H1 (cell line): ENCODE measurements around the gene RAB8B. TPM values are rescaled to one million over a fixed set of nuclear protein-coding genes. Genes with fewer than 3 reads are reported as not detected.
A peak's percentile ranks its signal among the peaks of the same experiment; 100 is the strongest.

Source experiments
- CTCF ChIA-PET: fragments of 300-600 bp; sonication (Branson Sonifier 250); formaldehyde crosslinking; loops from one replicate; lab custom pipeline; 2021; ENCODE audit not compliant: partially characterized antibody; lab: Charles Lee
- POLR2A ChIA-PET: fragments of 300-600 bp; sonication (Branson Sonifier 250); formaldehyde crosslinking; loops from one replicate; lab custom pipeline; 2021; ENCODE audit warnings: inconsistent platforms; ENCODE audit not compliant: partially characterized antibody; lab: Charles Lee
- DNase-seq, 2 experiments: peaks; one replicate each; pipeline versions ENCODE4 v3.0.0 to v3.0.0-alpha.2; 2010 to 2022; ENCODE audit warnings: low spot score in 2 of 2, low read depth in 1 of 2, mixed read lengths in 1 of 2
- FAIRE-seq: peaks from 2 replicates; lab custom pipeline; 2011; peaks lifted over from hg19 to GRCh38; lab: Jason Lieb, UNC
- H2AFZ ChIP-seq: 2 replicates; pipeline ENCODE4 v1.8.1; 2012; ENCODE audit warnings: low read length, inconsistent platforms
- H2AK5ac ChIP-seq: 2 replicates; pipeline ENCODE4 v1.6.1; 2013; ENCODE audit warnings: low read depth, low read length
- H2BK120ac ChIP-seq: replicated peaks from 2 replicates; pipeline ENCODE3; 2013; ENCODE audit warnings: low read depth, low read length, inconsistent platforms
- H2BK12ac ChIP-seq: 2 replicates; pipeline ENCODE4 v1.6.1; 2013; ENCODE audit warnings: low read depth, low read length
- H2BK15ac ChIP-seq: 2 replicates; pipeline ENCODE4 v1.6.1; 2013; ENCODE audit warnings: low read length
- H2BK20ac ChIP-seq: 2 replicates; pipeline ENCODE4 v1.6.1; 2013; ENCODE audit warnings: low read length
- H2BK5ac ChIP-seq: 2 replicates; pipeline ENCODE4 v1.6.1; 2013; ENCODE audit warnings: low read depth, low read length
- H3K14ac ChIP-seq: 2 replicates; pipeline ENCODE4 v1.6.1; 2013; ENCODE audit warnings: inconsistent platforms; ENCODE audit not compliant: insufficient read length
- H3K18ac ChIP-seq: 2 replicates; pipeline ENCODE4 v1.6.1; 2013; ENCODE audit warnings: low read length; ENCODE audit errors: extremely low read depth
- H3K23ac ChIP-seq: 2 replicates; pipeline ENCODE4 v1.6.1; 2013; ENCODE audit warnings: inconsistent platforms; ENCODE audit not compliant: insufficient read length
- H3K23me2 ChIP-seq: 2 replicates; pipeline ENCODE4 v1.6.1; 2013; ENCODE audit warnings: low read depth, low read length
- H3K27ac ChIP-seq: 2 replicates; pipeline ENCODE4 v1.6.1; 2011; ENCODE audit warnings: low read depth, low read length, inconsistent platforms
- H3K27me3 ChIP-seq, 4 experiments: replicated peaks in 1 of 4; 1 replicate in 1 of 4; 2 replicates in 3 of 4; pipeline versions ENCODE4 v1.6.1 to v1.8.1; 2011 to 2013; ENCODE audit warnings: low read length in 3 of 4, mild to moderate bottlenecking in 3 of 4, inconsistent platforms in 2 of 4, mixed read lengths in 2 of 4, moderate library complexity in 1 of 4; ENCODE audit not compliant: control insufficient read depth in 3 of 4, insufficient read depth in 3 of 4; ENCODE audit errors: extremely low read depth in 1 of 4
- H3K36me3 ChIP-seq, 4 experiments: 2 replicates each; pipeline versions ENCODE4 v1.6.1 to v1.8.1; 2011 to 2013; ENCODE audit warnings: mild to moderate bottlenecking in 4 of 4, low read length in 3 of 4, moderate library complexity in 2 of 4, control low read depth in 1 of 4, inconsistent platforms in 1 of 4; ENCODE audit not compliant: insufficient read depth in 4 of 4, control insufficient read depth in 2 of 4
- H3K4ac ChIP-seq: replicated peaks from 2 replicates; pipeline ENCODE3; 2013; ENCODE audit warnings: low read length, low read depth, mixed read lengths, inconsistent platforms; ENCODE audit not compliant: insufficient read length
- H3K4me1 ChIP-seq, 4 experiments: replicated peaks in 1 of 4; 1 replicate in 1 of 4; 2 replicates in 3 of 4; pipeline versions ENCODE4 v1.6.1 to v1.8.1; 2011 to 2013; ENCODE audit warnings: low read length in 3 of 4, inconsistent platforms in 2 of 4, mixed read lengths in 1 of 4; ENCODE audit not compliant: insufficient read depth in 4 of 4, control insufficient read depth in 3 of 4
- H3K4me2 ChIP-seq, 2 experiments: 2 replicates each; pipeline versions ENCODE4 v1.6.1 to v1.8.1; 2011 to 2013; ENCODE audit warnings: low read depth in 2 of 2, low read length in 2 of 2, control low read depth in 1 of 2, inconsistent platforms in 1 of 2, mild to moderate bottlenecking in 1 of 2; ENCODE audit not compliant: insufficient read depth in 1 of 2
- H3K4me3 ChIP-seq, 4 experiments: fragments of 200-600, 300-600 bp in 1 of 4; sonication (generic), shearing (Covaris generic), sonication (Bioruptor Twin) in 1 of 4; 2 replicates each; pipeline versions ENCODE4 v1.5.1 to v1.8.1; 2011 to 2016; ENCODE audit warnings: low read length in 4 of 4, low read depth in 3 of 4, control low read depth in 2 of 4, inconsistent platforms in 2 of 4, mild to moderate bottlenecking in 2 of 4, mixed read lengths in 1 of 4, moderate library complexity in 1 of 4; ENCODE audit not compliant: insufficient read depth in 2 of 4; ENCODE audit errors: extremely low read depth in 1 of 4
- H3K56ac ChIP-seq: replicated peaks from 2 replicates; pipeline ENCODE3; 2013; ENCODE audit warnings: low read depth, mild to moderate bottlenecking, mixed read lengths, low read length, inconsistent platforms; ENCODE audit not compliant: insufficient read length
- H3K79me1 ChIP-seq: 2 replicates; pipeline ENCODE4 v1.6.1; 2013; ENCODE audit warnings: low read depth, low read length, control low read depth
- H3K79me2 ChIP-seq, 2 experiments: 2 replicates each; pipeline versions ENCODE4 v1.6.1 to v1.8.1; 2012 to 2013; ENCODE audit warnings: low read length in 2 of 2, mild to moderate bottlenecking in 2 of 2, inconsistent platforms in 1 of 2; ENCODE audit not compliant: insufficient read depth in 2 of 2, control insufficient read depth in 1 of 2
- H3K9ac ChIP-seq, 4 experiments: replicated peaks in 1 of 4; 1 replicate in 1 of 4; 2 replicates in 3 of 4; pipeline versions ENCODE4 v1.6.1 to v1.8.1; 2011 to 2013; ENCODE audit warnings: low read depth in 3 of 4, low read length in 3 of 4, control low read depth in 2 of 4, mild to moderate bottlenecking in 2 of 4, moderate library complexity in 2 of 4, inconsistent platforms in 1 of 4; ENCODE audit errors: extremely low read depth in 1 of 4
- H3K9me3 ChIP-seq, 2 experiments: 2 replicates each; pipeline versions ENCODE4 v1.6.1 to v1.8.1; 2012 to 2013; ENCODE audit warnings: mild to moderate bottlenecking in 2 of 2, moderate library complexity in 2 of 2, control low read depth in 1 of 2, inconsistent platforms in 1 of 2, low read depth in 1 of 2, low read length in 1 of 2, mixed read lengths in 1 of 2; ENCODE audit not compliant: insufficient read depth in 2 of 2
- H4K20me1 ChIP-seq, 2 experiments: replicated peaks in 1 of 2; 2 replicates each; pipeline versions ENCODE3 to v1.8.1; 2011 to 2013; ENCODE audit warnings: inconsistent platforms in 2 of 2, low read length in 2 of 2, mild to moderate bottlenecking in 1 of 2; ENCODE audit not compliant: insufficient read depth in 2 of 2, control insufficient read depth in 1 of 2
- H4K5ac ChIP-seq: 2 replicates; pipeline ENCODE4 v1.6.1; 2013; ENCODE audit warnings: low read length, low read depth, mixed read lengths, inconsistent platforms; ENCODE audit not compliant: insufficient read length
- H4K8ac ChIP-seq: 2 replicates; pipeline ENCODE4 v1.8.0; 2013; ENCODE audit warnings: mild to moderate bottlenecking, moderate library complexity, low read length, inconsistent platforms; ENCODE audit not compliant: insufficient read depth; ENCODE audit errors: extremely low read depth
- H4K91ac ChIP-seq: replicated peaks from 2 replicates; pipeline ENCODE3; 2013; ENCODE audit warnings: low read length, mixed read lengths, inconsistent platforms; ENCODE audit not compliant: insufficient read length
- SP1 ChIP-seq: IDR thresholded peaks from 2 replicates; pipeline ENCODE4 v1.6.1; 2011; ENCODE audit warnings: low read depth, low read length
- WGBS, 2 experiments: shearing (Covaris generic) in 1 of 2; methylation state at CpG; one replicate each; pipeline versions ENCODE4 v1.1.6 to v1.1.7; 2013 to 2015; ENCODE audit warnings: low lambda C conversion rate in 2 of 2, mixed read lengths in 2 of 2, inconsistent platforms in 1 of 2, low coverage in 1 of 2, missing lambda C conversion rate in 1 of 2; ENCODE audit not compliant: insufficient replicate concordance in 2 of 2, insufficient coverage in 1 of 2, insufficient read length in 1 of 2; ENCODE audit errors: extremely low coverage in 1 of 2, missing lambda C conversion rate in 1 of 2; 5-methylcytosine and 5-hydroxymethylcytosine counted together
- long read RNA-seq, 2 experiments: library from RNA in 1 of 2; library from capped mRNA in 1 of 2; stranded (forward); transcript quantifications; one replicate each; pipeline ENCODE4 v2.0.0, GENCODE V29; 2021; ENCODE audit warnings: inconsistent platforms in 1 of 2
- polyA minus RNA-seq, 3 experiments: library from RNA; depleted of rRNA, polyadenylated mRNA; stranded (reverse); fragments of >200 nt; gene quantifications; 1 replicate in 2 of 3; 2 replicates in 1 of 3; pipeline ENCODE4 v1.2.3, GENCODE V29; 2011
- polyA plus RNA-seq, 7 experiments: library from polyadenylated mRNA; depleted of rRNA in 3 of 7; stranded (reverse) in 5 of 7; unstranded in 2 of 7; fragments of >200 nt in 5 of 7; fragments of 200-250 nt in 2 of 7; gene quantifications; 1 replicate in 5 of 7; 2 replicates in 1 of 7; 4 replicates in 1 of 7; pipeline versions ENCODE4 v1.2.1 to v1.2.3, GENCODE V29; 2011 to 2013; ENCODE audit warnings: missing spikeins in 2 of 7, mixed read lengths in 2 of 7
- total RNA-seq: library from RNA; stranded (reverse); fragmentation: NEBNext Ultra II Directional; extraction: Animal tissue kit (Norgen Biotek cat#: 25700); gene quantifications from 2 replicates; pipeline ENCODE4 v1.2.1, GENCODE V29; 2021

The RAB8B gene
- 47.0 and 47.8 TPM in 2 replicates for total RNA-seq
- 6.1 and 9.5 TPM in 2 replicates for polyA plus RNA-seq (2011; rRNA removed)
- 17.9 TPM for polyA plus RNA-seq (2011; cell fraction: cytosol; rRNA removed)
- 5.9 TPM for polyA plus RNA-seq (2011; cell fraction: nucleus; rRNA removed)
- polyA plus RNA-seq (2012, experiment 1 of 2): 19.4 to 42.9 TPM (median 25.0 TPM) in 4 replicates
- 1.6 TPM for polyA plus RNA-seq (2012, experiment 2 of 2)
- 41.2 TPM for polyA plus RNA-seq (2013, experiment 1 of 2)
- 43.0 TPM for polyA plus RNA-seq (2013, experiment 2 of 2)
- polyA minus RNA-seq (2011; rRNA and poly(A)+ RNA removed): 18.6 and 26.4 TPM in 2 replicates
- polyA minus RNA-seq (2011; cell fraction: cytosol; rRNA and poly(A)+ RNA removed): 83.0 TPM
- polyA minus RNA-seq (2011; cell fraction: nucleus; rRNA and poly(A)+ RNA removed): 11.2 TPM
- long read RNA-seq, experiment 1, full-length matches to known transcripts: 6 of 45 reads
- long read RNA-seq, experiment 1, partial matches to known transcripts: 5 of 45 reads
- long read RNA-seq, experiment 1, other reads (novel, unspliced or antisense): 34 of 45 reads
- long read RNA-seq, experiment 2, full-length matches to known transcripts: 16 of 28 reads
- long read RNA-seq, experiment 2, partial matches to known transcripts: 4 of 28 reads
- long read RNA-seq, experiment 2, other reads (novel, unspliced or antisense): 8 of 28 reads

DNA sequence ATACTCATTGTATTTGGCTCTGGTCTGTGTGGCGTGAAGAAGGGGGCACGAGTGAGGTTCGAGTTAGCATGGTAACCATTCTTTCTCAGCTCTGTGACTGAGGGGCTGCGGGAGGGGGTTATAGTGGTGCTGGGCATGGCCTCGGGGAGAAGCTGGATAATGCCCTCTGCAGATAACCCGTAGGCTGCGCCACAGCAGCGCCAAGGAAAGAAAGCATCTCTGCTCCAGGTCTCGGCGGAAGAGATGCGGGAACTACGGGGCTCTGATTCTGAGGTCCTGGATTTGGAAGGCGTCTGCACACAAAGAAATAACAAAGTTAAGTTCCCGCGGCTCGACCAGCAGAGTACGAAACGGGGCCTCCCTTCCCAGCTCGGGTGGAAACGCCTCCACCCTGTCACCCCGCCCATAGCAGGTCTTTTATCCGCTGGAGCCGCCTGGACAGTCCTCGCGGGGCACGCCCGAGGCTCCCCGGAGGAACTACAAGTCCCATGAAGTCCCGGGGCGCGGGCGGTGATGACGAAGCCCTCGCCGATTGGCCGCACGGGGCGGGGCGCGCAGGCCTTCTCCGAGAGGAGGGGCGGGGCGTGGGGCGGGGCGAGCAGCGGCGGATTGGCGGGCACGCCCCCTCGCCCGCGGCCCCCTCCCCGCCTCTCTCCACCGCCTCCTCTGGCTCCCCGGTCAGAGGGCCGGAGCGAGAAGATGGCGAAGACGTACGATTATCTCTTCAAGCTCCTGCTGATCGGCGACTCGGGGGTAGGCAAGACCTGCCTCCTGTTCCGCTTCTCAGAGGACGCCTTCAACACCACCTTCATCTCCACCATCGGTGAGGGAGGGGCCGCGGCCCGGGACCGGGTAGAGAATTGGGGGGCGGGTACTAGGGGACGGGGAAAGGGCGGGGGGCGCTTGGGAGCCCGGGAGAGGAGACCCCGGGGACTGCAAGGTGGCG is at the start of gene RAB8B:
Gene RAB8B, plus strand, starts transcription at position 681 of the 946 bp plus-strand sequence. Its CDS starts 19 bp downstream, at position 700.
- Histone ChIP-seq H3K18ac (peak within 1 kb of the TSS; percentile 93), H3K23ac (no peak within 1 kb of the TSS), H3K4me2 (peak within 1 kb of the TSS; percentile 90 to 99), H3K79me2 (peaks cover 6 to 43% of the 10 kb centered on the region in 2 experiments), H2AFZ (peak within 1 kb of the TSS; percentile 87), H3K9ac (peak within 1 kb of the TSS; percentile 37 to 75 (median 74)), H2BK12ac (no peak within 1 kb of the TSS), H3K36me3 (no peaks in the 10 kb centered on the region), H3K23me2 (peaks cover 6% of the 10 kb centered on the region; the same call in 1 of the 2 replicates), H2BK120ac (no peak within 1 kb of the TSS), H3K27ac (peak within 1 kb of the TSS; percentile 51), H4K8ac (peak within 1 kb of the TSS; percentile 85; the same call in 1 of the 2 replicates), H3K4me3 (peak within 1 kb of the TSS; percentile 72 to 96 (median 79)), H4K20me1 (peaks cover 0 to 2% of the 10 kb centered on the region in 2 experiments), H3K14ac (peak within 1 kb of the TSS; percentile 55), H2BK15ac (no peak within 1 kb of the TSS), H2AK5ac (no peak within 1 kb of the TSS), H2BK20ac (no peak within 1 kb of the TSS), H3K4me1 (peaks cover 0 to 2% (median 0%) of the 10 kb centered on the region in 4 experiments; a peak in 2 of 7 replicates), H4K91ac (peak within 1 kb of the TSS; percentile 80), H3K79me1 (no peaks in the 10 kb centered on the region; the same call in 1 of the 2 replicates), H3K56ac (peak within 1 kb of the TSS; percentile 77), H2BK5ac (peak within 1 kb of the TSS; percentile 29; the same call in 1 of the 2 replicates), H3K27me3 (no peaks in the 10 kb centered on the region), H3K9me3 (no peaks in the 10 kb centered on the region), H3K4ac (no peak within 1 kb of the TSS), H4K5ac (peak within 1 kb of the TSS; percentile 97)
- DNase-seq (peak; percentile 86 to 98), FAIRE-seq (no peak)
- 1% methylated on average over 20 of the region's 77 CpGs; no CpG with 5 or more reads in 1 of the 2 experiments for WGBS, 2 experiments
- ChIA-PET POLR2A (interaction anchor here (0.6 to 1.8 kb wide), 7 partner anchors 8 to 142 kb away, joined by 3 to 6 read pairs (median 3); no protein-coding TSS in a partner anchor), CTCF (interaction anchor here (0.9 to 1.2 kb wide), 2 partner anchors 13 to 16 kb away, joined by 3 to 4 read pairs; no protein-coding TSS in a partner anchor)
- TF ChIP-seq SP1: peak; percentile 61; the same call in 1 of the 2 replicates
